NCI-H2196 treated with DMSO at 0.1 percent for 48 hours (cell line): ENCODE results near the gene NDUFV3.
"Not testable (repeated sequence)": the region's sequence is repeated elsewhere in the genome, so short reads cannot be mapped to it uniquely, and the experiment has no call there.

Source experiments
- DNase-seq: peaks from one replicate; lab custom pipeline; 2025; ENCODE audit not compliant: unreplicated experiment; lab: John Stamatoyannopoulos, UW

The NDUFV3 gene

DNA sequence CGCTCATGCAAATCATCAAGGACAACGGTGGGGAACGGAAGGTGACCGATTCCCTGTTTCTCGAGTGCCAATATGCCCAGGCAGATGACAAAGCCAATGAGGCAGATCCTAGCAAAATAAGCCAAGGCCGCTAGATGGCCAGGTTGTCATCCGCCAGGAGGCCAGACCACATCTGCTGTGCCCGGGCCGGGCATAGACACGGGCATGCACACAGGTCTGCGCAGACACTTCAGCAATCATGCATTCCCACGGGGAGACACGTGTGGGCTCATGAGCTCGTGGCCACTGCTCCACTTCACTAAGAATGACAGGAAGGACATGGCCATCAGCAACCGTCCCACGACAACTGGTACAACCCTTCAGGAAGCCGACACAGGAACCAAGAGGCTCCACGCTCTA is 37.2 kb upstream of the NDUFV3 start:
- no peak for DNase-seq

DNA sequence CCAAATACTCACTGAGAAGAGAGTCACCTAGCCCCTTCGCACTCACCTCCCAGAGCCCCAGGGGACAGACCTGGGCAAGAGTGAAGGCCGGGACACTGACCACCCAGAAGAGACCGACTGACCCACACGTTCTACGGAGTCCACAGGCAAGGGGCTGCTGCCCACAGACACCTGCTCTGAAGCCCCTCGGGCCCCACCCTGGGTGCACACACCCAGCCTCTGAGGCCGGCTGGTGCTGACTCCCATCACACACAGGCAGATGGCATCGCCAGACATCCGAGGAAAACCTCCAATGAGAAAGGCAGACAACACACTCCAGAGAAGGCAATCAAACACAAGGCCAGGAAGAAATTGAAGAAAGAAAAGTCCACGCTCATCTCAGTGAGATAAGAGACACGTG is 35.9 kb upstream of the NDUFV3 start:
- DNase-seq, result no peak

DNA sequence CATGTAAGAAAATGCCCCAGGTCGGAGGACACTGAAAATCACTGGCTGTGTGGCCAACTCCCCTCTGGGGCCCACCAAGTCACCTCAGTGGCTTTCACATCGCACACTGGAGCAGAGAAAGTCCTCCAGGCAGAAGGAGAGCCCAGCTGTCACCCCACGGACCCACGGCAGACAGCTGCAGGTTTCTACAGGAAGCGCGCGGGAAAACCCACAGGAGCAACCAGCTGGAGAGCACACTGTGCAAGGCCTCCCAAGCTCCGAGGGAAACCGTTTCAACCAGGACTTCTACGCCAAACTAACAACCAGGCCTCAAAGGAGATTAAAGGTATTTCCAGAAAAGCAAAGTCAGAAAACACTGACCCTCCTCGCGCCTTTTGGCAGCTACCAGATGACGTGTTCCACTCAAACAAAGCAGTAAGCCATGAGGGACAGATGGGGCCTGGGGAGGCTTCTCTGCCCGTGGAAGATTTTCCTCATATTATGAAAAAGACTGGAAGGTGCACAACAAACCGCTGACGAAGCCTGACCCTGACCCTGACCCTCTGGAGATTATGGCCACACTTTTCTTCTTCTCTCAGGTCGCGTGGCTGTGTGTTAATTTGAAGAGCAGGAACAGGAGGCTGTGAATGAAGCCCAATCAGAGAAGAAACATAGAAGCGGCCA is 34.8 kb upstream of the NDUFV3 start:
- DNase-seq, result no peak

DNA sequence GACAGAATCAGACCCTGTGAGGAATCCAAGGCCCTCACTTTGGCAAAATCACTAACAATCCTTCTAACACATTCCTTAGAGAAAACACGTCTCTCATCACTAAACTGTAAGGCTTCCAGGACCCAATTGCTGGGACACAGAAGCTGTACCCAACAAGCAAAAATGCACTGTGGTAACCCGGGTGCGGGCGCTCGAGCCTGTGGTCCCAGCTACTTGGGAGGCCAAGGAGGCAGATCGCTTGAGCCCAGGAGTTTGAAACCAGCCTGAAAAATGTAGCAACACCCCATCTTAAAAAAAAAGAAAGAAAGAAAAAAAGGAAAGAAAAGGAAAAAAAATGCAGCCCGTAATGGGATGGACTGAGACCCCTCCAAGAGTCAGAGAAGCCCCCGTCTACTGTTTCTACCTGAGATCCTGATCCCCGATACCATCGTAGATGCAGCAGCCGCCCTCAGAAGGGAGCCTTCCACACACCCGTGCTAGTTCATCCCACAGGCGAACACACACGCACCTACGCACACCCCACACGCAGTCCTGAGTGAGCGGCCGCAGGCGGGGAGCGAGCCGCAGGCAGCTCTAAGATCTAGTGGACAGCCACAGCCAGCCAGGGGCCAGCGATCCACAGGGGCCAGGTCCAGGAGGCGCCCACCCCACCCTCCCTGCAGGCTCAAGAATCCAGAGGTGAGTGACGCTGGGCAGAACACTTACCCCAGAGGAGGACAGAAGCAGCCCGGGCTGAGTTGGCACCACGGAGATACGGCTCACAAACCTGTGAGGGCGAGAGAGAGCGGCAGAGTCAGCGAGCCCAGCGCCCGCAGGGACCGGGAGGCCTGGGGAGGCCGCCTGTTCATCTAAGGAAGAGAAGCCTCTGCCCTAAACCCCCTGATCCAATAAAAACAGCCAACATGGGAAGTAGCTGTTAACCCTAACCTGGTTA is 33.9 kb upstream of the NDUFV3 start:
- DNase-seq, result no peak

DNA sequence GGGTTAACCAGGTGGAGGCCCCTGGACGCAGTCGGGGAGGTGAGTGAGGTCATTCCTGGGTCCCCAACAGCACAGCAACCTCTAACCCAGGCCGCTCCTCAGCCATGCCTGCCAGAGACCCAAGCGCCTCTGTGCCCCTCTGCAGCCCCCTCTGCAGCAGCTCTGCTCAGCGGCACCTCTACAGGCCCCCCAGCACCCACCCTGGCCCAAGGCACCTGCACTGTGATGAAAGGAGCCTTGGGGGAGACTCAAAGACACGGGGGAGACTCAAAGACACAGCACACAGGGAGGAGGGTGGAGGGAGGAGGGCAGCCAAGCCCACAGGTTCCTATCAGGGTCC is 33.2 kb upstream of the NDUFV3 start:
- no peak for DNase-seq

DNA sequence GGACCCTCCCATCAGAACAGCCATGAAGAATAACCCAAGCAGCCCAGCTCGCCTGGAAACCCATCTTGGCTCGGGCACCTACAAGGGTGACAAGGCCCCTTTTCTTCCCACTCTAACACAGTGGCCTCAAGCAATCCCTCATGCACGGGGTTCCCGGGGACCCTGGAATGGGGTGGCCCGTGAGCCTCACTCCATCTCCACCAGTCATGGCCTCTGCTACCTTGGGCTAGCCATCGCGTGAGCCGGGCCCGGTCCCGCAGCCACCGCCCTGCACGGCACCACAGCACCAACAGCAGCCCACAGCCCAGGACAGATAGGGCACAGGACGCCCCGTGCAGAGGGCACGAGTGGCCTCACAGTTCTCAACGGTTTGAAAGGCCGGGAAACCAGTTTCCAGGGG is 32.8 kb upstream of the NDUFV3 start:
- no peak for DNase-seq

DNA sequence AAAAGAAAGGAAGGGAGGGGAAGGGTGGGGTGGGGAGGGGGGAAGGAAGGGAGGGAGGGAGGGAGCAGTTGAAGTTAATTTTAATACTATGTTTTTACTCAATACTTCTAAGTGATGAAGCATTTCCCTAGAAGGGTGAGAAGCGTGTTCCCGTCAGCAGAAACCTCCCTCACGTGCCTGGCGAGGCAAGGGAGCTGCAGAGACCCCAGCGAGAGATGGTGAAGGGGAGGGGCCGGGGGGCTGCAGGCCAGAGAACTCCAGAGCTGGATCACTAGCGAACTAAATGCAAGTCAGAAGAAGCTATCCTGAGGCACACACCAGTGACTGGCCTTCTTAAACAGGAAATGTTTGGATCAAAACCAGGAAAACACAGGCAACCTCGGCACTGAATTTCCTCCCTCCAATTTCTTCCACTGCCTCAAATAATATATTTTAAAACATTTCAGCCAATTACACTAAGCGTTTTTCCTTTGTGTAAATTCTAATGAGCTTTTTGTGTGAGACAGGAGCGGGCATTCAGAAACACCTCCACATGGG is 31.7 kb upstream of the NDUFV3 start:
- DNase-seq, result no peak

DNA sequence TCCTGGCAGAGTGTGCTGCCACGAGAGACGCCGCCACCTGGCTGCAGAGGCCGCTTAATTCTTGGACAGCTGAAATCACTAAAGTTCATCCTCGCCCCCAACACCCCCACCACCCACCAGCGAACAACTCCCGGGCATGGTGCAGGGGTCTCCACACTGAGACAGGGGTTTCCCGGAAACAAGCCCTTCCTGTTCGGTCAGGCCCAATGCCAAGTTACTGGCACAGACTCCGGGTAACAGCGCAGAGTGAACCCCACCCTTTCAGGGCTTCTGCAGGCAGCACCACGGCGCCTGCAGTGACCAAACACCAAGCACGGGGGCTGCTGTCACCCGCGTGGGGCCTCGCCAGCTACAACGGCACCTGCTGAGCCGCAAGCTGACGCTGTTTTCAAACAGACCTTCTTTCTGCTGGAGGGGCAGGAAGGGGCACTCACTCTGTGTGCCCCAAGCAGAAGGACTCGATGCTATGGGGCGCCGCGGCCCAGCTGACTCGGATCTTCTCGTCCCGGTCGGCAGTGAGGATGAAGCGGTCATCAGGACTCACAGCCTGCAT is 31.2 kb upstream of the NDUFV3 start:
- no peak for DNase-seq

DNA sequence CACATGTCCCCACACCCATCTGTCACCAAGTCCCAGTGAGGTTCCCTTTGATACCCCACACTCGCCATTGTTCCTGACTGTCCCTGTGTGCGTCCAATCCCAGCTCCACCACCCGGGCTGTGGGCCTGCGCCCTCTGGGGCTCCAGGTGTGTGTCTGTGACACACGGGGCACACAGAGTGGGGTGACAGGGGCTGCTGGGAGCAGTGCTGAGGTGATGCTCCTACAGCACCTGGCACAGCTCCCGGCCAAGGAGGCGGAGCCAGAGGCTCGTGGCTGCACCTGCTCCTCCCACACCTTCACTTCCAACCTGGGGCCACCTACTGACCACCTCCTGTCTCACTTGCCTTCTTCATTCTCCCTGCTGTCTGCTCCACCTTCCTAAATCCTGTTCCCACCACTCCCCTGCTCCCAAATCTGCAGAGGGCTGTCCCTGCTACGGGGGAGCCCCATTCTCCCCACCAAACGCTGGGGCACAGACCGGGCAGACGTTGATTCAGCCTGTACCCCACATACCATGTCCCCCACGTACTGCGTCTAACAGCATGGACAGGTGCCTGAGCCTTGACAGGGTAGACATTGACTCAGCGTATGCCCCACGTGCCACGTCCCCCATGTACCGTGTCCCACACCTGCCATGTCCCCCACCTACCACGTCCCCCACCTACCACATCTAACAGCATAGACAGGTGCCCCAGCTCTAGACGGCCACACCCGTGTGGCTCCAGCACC is 30.2 kb upstream of the NDUFV3 start:
- peak; percentile 69 for DNase-seq

DNA sequence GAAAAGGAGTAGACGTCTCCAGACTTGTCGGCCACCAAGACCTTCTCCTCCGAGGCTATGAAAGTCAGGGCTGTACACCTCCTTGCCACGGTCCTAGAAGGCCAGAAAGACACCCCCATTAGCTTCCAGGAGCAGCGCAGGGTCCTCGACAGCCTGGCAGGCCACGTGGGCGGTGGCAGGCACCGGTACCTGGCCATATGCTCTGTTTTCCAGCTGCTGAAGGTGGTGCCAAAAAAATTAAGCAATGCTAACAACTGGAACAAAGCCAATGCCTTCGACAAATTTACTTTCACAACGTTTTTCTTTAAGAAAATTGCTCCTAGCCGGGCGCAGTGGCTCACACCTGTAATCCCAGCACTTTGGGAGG is 29.6 kb upstream of the NDUFV3 start:
- no peak for DNase-seq

DNA sequence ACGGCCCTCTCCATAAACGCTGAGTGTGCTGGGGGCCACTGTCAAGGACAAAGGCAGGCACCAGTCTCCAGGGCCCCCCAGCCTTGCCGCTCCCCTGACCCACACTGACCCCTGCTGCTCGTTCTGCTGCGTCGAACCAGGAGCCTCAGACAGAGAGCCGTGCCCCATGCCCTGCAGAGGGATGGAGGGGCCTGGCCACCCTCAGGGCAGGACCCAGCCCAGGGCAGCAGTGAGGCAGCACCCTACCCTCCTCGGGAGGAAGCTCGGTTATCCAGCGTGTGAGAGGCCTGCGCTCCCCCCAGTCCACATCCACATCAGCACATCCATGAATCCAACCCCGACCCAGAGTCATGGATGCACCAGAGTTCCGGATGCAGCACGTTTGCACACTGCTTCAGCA is 28.8 kb upstream of the NDUFV3 start:
- no peak for DNase-seq

DNA sequence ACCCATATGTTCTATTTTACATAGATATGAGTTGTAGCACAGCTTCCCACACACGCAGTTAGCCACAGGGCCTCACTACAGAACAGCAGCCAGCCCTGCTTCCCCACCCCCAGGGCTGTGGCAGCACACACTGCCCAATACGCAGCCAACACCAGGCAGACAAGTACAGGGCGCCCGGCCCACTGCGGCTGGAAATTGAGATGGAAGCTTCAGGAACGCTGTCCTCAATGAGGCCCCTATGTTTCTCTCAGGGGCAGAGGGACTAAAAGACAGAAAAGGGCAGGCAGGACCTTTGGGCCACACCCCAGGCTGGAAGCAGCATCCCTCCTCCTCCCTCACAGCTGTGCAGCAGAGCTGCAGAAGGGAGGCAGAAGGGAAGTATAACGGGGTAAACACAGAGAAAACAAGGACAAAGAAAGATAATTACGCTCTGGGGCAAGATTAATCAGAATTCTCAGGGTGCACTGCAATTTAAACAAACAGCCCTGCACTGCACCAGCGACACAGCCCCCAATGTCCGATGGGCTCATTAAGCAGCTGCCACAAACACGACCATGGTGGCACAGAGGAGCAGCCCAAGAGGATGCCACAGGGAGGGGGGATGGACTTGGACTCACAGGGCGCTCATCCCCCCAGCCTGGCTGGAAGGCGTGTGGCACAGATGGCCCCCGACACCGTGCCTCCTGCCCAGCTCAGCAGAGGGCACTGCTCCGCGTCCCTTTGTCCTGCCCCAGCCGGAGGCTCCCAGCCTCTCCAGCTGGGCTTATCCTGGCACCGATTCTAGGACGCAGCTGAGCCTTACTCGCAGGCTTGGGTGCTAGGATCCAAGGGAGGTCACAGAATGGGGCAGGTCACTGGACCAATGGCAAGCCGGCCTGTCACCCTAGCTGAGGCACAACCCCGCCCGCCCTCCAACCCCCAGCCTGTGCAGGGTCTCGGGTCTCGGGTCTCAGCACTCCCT is 28.0 kb upstream of the NDUFV3 start:
- DNase-seq, result no peak

DNA sequence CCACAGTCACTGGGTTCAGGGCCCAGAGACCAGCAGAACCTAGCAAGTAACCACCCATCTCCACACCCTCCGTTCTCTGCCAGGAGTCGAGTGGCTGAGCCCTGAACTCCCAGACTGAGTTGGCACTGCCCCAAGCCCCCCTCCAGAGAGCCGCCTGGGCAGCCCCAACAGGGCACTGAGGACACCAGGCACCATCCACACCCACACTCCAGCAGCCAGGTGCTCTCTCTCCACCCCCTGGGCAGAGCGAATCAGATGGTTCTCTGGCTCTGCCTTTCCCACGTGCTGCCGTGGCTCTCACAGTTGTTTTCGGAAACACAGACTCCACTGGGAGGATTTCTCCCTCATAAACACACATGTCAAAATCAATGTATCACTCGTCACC is 27.3 kb upstream of the NDUFV3 start:
- DNase-seq, result peak; percentile 67

DNA sequence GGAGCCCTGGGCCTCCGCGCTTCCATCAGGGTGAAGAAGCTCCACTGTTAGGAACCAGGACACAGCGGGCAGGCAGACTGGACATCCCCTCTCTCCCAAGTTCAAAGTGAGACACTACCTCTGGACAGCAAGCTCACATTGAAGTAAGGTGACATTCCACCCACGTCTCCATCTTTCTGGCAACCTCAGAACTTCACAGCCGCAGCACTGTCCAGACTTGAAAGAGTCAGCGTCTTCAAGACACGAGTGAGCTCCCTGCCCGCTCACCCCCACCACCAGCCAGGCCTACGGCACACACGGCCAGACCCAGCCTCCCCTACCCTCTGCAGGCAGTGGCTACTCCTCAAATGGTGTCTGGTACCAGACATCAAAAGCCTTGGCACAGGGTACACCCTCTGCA is 24.9 kb upstream of the NDUFV3 start:
- no peak for DNase-seq

DNA sequence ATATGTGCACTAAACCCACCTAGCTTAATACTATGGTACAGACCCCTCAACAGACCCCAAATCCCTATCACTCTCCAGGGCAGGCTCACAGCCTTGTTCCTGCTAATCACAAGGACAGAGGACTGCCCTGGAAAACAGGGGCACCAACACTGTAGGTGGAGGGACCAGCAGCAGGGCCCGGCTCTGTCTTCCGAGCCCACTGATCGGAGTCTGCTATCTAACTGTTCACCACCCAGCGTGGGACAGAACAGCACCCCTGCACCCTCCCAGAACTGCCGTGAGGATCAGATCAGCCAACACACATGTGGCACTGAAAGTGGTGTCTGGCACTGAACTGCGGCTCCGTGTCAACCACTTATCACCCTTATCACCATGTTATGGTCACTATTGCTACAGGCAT is 20.0 kb upstream of the NDUFV3 start:
- no peak for DNase-seq

DNA sequence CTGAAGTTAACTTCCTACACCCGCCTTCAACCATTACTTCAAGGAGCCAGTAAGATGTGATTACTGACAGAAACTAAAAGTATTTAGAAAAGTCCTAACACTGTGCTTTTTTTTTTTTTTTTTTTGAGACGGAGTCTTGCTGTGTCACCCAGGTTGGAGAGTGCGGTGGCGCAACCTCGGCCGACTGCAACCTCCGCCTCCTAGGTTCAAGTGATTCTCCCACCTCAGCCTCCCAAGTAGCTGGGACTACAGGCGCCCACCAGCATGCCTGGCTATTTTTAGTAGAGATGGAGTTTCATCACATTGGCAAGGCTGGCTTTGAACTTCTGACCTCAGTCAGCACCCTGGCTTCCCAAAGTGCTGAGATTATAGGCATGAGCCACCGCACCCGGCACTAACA is 17.3 kb upstream of the NDUFV3 start:
- DNase-seq, result not testable (repeated sequence)

DNA sequence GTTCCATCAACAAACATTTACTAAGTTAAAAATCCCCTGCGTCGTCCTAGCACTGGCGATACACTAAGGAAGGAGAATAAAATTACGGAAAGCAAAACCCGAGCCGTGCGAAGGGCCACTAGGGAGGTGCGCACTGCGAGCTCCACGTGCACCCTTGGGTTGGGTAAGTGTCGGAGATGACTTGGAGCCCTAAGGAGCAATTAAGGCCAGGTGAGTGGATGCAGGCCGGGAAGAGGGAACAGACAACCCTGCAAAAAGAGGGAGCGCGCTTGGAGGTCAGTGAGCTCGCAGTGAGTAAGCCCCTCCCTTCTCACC is 14.5 kb upstream of the NDUFV3 start:
- no peak for DNase-seq

DNA sequence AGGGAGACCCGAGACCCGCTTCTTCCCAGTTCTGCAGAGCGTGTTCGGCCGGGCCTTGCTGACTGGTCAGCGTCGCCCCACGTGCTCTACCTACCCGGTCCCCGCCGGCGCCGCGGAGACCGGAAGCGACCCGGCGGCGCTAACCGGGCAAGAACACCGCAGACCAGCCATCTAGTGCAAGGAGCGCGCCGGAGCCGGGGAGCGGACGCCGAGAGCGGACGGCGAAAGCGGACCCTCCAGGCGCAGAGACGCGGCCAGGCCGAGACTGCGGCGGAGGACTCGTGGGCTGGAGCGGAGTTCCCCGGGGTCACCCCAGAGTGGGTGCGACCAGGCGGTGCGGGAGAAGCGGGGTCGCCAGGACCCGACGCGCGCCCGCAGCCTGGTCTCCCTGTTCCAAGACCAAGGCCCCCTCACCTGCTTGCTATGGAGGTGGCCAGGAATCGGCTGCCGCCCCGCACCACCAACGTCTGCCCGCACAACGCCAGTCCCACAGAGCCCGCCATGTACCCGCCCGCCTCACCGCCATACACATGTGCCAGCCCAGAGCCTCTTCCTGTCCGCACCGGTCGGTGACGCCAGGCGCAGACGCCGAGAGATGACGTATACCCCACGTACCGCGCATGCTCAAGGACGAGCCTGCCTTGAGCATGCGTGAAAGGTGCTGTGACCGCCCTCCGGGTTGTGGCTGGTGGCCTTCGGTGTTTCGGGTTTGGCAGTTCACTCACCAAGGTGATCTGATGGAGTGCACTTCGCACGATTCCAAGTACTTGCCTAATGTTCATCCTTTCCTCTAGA is 13.9 kb upstream of the NDUFV3 start, which contains the start of gene WDR4:
Gene WDR4, minus strand, starts transcription at position 547 of the 795 bp plus-strand sequence. Its CDS starts 44 bp downstream, at position 503.
- DNase-seq, result peak; percentile 90

DNA sequence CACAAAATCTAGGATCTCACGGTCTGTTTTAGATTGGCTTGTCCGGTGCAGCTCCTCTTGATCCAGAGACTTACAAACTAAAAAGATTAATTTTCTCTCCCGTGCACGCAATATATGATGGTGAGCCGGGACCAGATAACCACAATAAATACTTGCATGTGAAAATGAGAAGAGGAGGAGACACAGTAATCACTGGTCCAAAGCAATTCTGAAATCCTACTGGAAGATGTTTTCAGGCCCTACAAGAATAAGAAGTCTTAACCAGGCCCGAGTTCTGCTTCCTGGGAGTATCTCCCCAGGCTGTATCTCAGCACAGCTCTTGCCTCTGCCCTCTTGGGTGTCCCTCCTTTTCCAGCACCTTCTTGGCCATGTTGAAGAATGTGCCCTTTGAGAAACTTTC is 12.8 kb upstream of the NDUFV3 start:
- DNase-seq, result no peak

DNA sequence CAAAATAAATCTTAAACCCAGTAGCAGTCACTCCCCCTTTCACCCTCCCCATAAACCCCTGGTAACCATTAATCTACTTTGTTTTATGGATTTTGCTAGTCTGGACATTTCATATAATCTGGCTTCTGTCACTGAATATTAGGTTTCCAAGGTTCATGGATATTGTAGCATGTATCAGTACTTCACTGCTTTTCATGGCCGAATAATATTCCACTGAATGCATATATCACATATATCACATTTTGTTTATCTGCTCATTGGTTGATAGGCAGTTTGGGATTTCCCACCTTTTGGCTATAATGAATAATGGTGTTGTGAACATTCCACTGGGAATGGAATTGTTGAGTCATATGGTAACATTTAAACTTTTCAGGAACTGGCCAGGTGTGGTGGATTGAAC is 9.2 kb upstream of the NDUFV3 start:
- DNase-seq, result no peak
